Measurements from ENCODE around the gene ZBTB7C. TPM values are rescaled to one million over a fixed set of nuclear protein-coding genes. Genes with fewer than 3 reads are reported as not detected.

ZBTB7C gene
- polyA plus RNA-seq, 2 of the 4 experiments (the other 2 are of a cell fraction), result 0.10 to 0.12 TPM

DNA sequence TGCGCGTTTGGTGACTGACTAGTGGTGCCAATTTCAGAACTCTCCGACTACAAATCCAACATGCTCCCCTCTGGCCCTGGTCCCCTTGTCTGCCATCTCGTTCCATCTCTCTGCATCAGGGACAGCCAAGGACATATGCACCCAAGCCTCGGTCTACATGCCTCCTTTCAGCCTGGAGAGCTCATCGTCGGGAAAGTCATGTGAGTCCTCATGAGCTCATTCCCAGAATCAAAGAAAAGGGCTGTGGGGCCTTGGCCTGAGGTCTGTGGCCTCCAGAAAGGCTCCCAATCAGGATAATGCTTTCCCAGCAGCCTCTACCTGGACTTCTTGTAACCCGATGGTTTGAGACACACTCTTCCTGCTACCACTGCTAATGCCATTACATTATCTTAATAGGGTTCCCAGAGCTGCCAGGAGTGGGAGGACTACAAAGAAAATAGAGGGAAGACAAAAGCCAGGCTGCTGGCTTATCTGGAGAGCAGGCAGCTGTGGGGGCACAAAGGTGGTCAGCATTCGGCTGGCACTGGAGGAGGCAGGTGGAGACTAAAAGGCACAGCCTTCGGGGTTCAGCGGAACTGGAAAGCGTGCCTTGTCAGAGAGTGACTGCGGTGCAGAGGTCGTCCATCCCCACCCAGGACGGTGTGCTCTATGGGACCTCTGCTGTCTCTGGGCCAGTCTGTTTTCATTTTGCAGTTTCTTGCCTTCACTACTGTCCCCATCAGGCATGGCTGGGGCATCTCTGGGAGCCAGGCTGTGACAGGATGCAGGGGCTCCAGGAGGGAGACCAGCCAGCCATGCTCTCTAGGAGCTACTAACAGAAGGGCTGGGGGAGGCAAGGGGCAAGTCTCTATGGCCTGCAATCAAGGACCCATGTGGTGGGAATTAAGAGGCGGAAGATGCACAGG is 374.3 kb downstream of the ZBTB7C start:
- POLR2A ChIA-PET, result no interaction called here
- FAIRE-seq (no peak), ATAC-seq (no peak), DNase-seq (ENCODE audit: low read depth in 1 of 2, low spot score in 1 of 2) (no peak)
- Histone ChIP-seq H3K9me3 (no peaks in the 10 kb centered on the region), H3K4me1 (no peaks in the 10 kb centered on the region), H3K27ac (no peak overlapping the region), H3K4me2 (no peak overlapping the region), H3K4me3 (no peak overlapping the region)
- no peak for TF ChIP-seq FOSL2 (IDR thresholded peaks at IDR 0.05)
- no peak for TF ChIP-seq FOSL2 (CRISPR knock-in tag; IDR thresholded peaks at IDR 0.05)
- no peak for TF ChIP-seq ELK1 (IDR thresholded peaks at IDR 0.05; ENCODE audit: low read depth, low read length)
- TF ChIP-seq NR3C1 (IDR thresholded peaks at IDR 0.05), result no peak
- TF ChIP-seq RAD21 (conservative IDR thresholded peaks at IDR 0.05 in 1 of 2, IDR thresholded peaks at IDR 0.05 in 1 of 2), result no peak
- no peak for TF ChIP-seq RCOR1 (IDR thresholded peaks at IDR 0.05; ENCODE audit: low read depth, low read length)
- TF ChIP-seq ZSCAN20 (CRISPR knock-in tag; IDR thresholded peaks at IDR 0.05), result no peak
- TF ChIP-seq ZC3H11A (IDR thresholded peaks at IDR 0.05), result no peak
- TF ChIP-seq CBX2 (IDR thresholded peaks at IDR 0.05; ENCODE audit: borderline replicate concordance, low read depth), result no peak
- no peak for TF ChIP-seq ZNF302 (CRISPR knock-in tag; IDR thresholded peaks at IDR 0.05)
- CTCF ChIA-PET, result interaction anchor here (0.6 to 13.3 kb wide), 3 partner anchors 10 to 407 kb away, joined by 3 to 175 read pairs (median 4); no protein-coding TSS in a partner anchor
- 79% methylated on average over 15 of the region's 16 CpGs for WGBS (ENCODE audit: missing lambda C conversion rate)

DNA sequence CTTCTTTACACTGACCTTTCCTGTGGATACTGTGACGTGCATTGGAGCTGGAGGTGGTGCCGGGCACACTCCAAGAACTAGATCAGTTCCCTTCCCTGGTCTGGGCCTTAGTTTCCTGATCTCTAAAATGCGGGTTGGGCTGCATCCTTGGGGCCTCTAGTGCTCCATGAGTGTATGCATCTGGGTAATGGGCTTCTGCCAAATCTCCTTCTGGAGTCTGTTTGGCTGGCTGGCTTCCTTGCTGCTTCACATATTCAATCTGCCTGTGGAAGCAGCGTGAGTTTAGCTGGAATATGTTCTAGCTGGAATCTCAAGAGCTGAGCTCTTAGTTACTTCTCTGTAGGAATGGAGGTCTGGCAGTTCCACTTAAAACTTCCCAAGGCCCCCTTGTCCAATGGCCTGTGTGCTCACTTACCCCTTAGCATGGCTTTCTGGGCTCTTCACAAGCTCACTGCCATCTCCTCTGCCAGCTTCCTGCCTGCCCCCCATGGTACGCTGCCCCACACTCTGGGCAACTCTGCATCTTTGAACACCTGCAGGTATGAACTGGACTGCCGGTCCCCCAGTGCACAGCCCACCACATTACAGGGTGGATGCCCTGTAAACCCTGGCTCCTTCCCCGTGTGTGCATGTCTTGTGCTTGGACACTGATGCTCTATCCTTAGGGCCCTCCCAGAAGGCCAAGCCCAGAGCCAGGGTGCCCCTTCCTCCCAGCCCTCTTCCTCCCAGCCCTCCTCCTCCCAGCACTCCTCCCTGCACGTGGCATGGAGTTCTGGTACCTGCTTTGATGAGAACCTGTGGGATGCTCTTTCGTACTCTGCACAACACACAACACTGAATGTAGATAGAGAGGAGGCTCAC is 375.2 kb downstream of the ZBTB7C start:
- Histone ChIP-seq H3K27ac (no peak overlapping the region), H3K4me1 (no peaks in the 10 kb centered on the region), H3K4me3 (no peak overlapping the region), H3K9me3 (no peaks in the 10 kb centered on the region), H3K4me2 (no peak overlapping the region)
- no peak for ATAC-seq
- no peak for TF ChIP-seq RFX5 (IDR thresholded peaks at IDR 0.05)
- TF ChIP-seq SMC3 (IDR thresholded peaks at IDR 0.05), result no peak
- TF ChIP-seq NPAS2 (CRISPR knock-in tag; IDR thresholded peaks at IDR 0.05; ENCODE audit: borderline replicate concordance), result no peak
- TF ChIP-seq JUNB (IDR thresholded peaks at IDR 0.05), result no peak
- no peak for TF ChIP-seq JUN (IDR thresholded peaks at IDR 0.05)
- TF ChIP-seq EHF (CRISPR knock-in tag; IDR thresholded peaks at IDR 0.05), result no peak
- TF ChIP-seq PBX3 (IDR thresholded peaks at IDR 0.05), result no peak
- TF ChIP-seq TP53 (CRISPR knock-in tag; IDR thresholded peaks at IDR 0.05), result no peak
- no peak for TF ChIP-seq FOXS1 (CRISPR knock-in tag; IDR thresholded peaks at IDR 0.05)
- TF ChIP-seq CHD4 (IDR thresholded peaks at IDR 0.05; ENCODE audit: borderline replicate concordance), result no peak
- no peak for TF ChIP-seq HMGXB4 (CRISPR knock-in tag; IDR thresholded peaks at IDR 0.05; ENCODE audit: borderline replicate concordance)
- no peak for TF ChIP-seq ZC3H11A (IDR thresholded peaks at IDR 0.05)
- no peak for TF ChIP-seq RARB (CRISPR knock-in tag; IDR thresholded peaks at IDR 0.05)
- no peak for TF ChIP-seq EHMT2 (IDR thresholded peaks at IDR 0.05; ENCODE audit: low read depth)
- TF ChIP-seq HDAC2 (IDR thresholded peaks at IDR 0.05), result no peak
- no peak for TF ChIP-seq ZSCAN20 (CRISPR knock-in tag; IDR thresholded peaks at IDR 0.05)
- TF ChIP-seq CBX2 (IDR thresholded peaks at IDR 0.05; ENCODE audit: borderline replicate concordance, low read depth), result no peak
- TF ChIP-seq RNF2 (IDR thresholded peaks at IDR 0.05; ENCODE audit: borderline replicate concordance, low read depth), result no peak
- no peak for TF ChIP-seq HOXB5 (CRISPR knock-in tag; IDR thresholded peaks at IDR 0.05)
- no peak for TF ChIP-seq REST (IDR thresholded peaks at IDR 0.05)
- WGBS (ENCODE audit: missing lambda C conversion rate), result 58% methylated on average over 8 of the region's 9 CpGs
- no peak for DNase-seq (ENCODE audit: low read depth in 1 of 2, low spot score in 1 of 2)
- CTCF ChIA-PET, result interaction anchor here (0.6 to 13.3 kb wide), 9 partner anchors 9 to 431 kb away, joined by 3 to 175 read pairs (median 3); no protein-coding TSS in a partner anchor
- POLR2A ChIA-PET, result no interaction called here
- no peak for FAIRE-seq

Measured in A549 (cell line).